BJ (cell line): ENCODE results near the gene LY86. TPM values are rescaled to one million over a fixed set of nuclear protein-coding genes. Genes with fewer than 3 reads are reported as not detected.
"Not testable (repeated sequence)": the region's sequence is repeated elsewhere in the genome, so short reads cannot be mapped to it uniquely, and the experiment has no call there.

Experiments
- CTCF ChIA-PET: fragments of 350-600 bp; formaldehyde crosslinking; extraction: SDS; loops from one replicate; lab custom pipeline; 2021; ENCODE audit warnings: antibody characterized with exemption, inconsistent platforms; lab: Yijun Ruan, JAX
- POLR2A ChIA-PET: fragments of 300-600 bp; sonication (Branson Sonifier 250); formaldehyde crosslinking; extraction: SDS; loops from one replicate; lab custom pipeline; 2021; ENCODE audit warnings: antibody characterized with exemption; lab: Charles Lee
- DNase-seq: peaks from one replicate; pipeline ENCODE4 v3.0.0-alpha.2; 2011; ENCODE audit warnings: low read depth
- H3K27me3 ChIP-seq: 2 replicates; pipeline ENCODE4 v1.6.0; 2011; ENCODE audit warnings: low read length; ENCODE audit not compliant: control insufficient read depth, insufficient read depth
- H3K36me3 ChIP-seq: 2 replicates; pipeline ENCODE4 v1.5.1; 2011; ENCODE audit warnings: low read length; ENCODE audit not compliant: control insufficient read depth, insufficient read depth
- H3K4me3 ChIP-seq: 2 replicates; pipeline ENCODE4 v1.5.1; 2011; ENCODE audit warnings: low read depth, mild to moderate bottlenecking, control low read depth, low read length
- CTCF ChIP-seq: IDR thresholded peaks from 2 replicates; pipeline ENCODE4 v1.5.1; 2011; ENCODE audit warnings: low read depth, mild to moderate bottlenecking, control low read depth, inconsistent platforms, low read length, moderate library complexity; ENCODE audit not compliant: insufficient read depth
- polyA plus RNA-seq: library from polyadenylated mRNA; depleted of rRNA; stranded (reverse); fragments of >200 nt; gene quantifications from 2 replicates; pipeline ENCODE4 v1.2.3, GENCODE V29; 2011

LY86 gene
- polyA plus RNA-seq, 1 experiment = not detected

GRCh38 chr6:6661684-6662083 is 73.2 kb downstream of the LY86 start:
- Histone ChIP-seq H3K36me3 (no peaks in the 10 kb centered on the region), H3K27me3 (no peaks in the 10 kb centered on the region), H3K4me3 (no peak overlapping the region)
- no peak for DNase-seq
- ChIA-PET POLR2A (no interaction called here), CTCF (interaction anchor here (0.7 to 2.1 kb wide), 2 partner anchors 9 to 15 kb away, joined by 3 to 9 read pairs; no protein-coding TSS in a partner anchor)
- TF ChIP-seq CTCF = no peak

GRCh38 chr6:6663421-6664135 is 75.1 kb downstream of the LY86 start:
- ChIA-PET POLR2A (no interaction called here), CTCF (interaction anchor here (1.0 to 1.6 kb wide), 2 partner anchors 13 to 16 kb away, joined by 4 to 5 read pairs; no protein-coding TSS in a partner anchor)
- Histone ChIP-seq H3K27me3 (no peaks in the 10 kb centered on the region; the same call in 1 of the 2 replicates), H3K36me3 (no peaks in the 10 kb centered on the region), H3K4me3 (no peak overlapping the region)
- TF ChIP-seq CTCF = no peak
- no peak for DNase-seq

DNA sequence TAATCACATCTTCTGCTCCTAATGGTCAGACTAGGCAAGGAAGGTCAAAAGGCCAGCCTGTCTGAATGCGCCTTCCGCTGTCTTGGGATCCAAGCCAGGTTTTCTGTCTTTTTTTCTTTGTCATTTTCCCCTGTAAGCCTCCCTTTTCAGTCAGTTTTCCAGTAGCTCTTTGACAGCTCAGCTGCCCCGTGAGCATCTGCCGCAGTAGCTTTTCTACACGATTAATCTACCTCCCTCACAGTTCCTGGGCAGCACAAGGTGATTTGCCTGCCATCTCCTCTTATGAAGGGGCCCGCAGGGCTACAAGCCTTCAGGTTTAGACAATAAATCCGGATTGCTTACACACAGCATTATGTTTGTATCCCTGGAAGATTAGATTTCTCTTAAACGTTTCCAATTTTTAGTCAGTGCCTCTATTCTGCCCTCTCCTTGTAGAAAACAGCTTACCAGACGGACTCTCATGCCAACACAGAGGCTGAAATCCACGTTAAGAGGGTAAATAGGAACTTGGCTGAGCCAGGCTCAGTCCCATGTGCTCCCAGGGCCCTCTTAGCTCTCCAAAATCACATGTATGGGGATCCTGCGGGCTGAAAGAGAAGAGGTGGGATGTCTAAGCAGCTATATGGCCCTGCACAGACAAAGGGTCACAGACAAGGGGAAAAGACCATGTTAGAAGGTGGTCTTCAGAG is 77.2 kb downstream of the LY86 start:
- ChIA-PET POLR2A (no interaction called here), CTCF (interaction anchor here (1.2 to 1.6 kb wide), 2 partner anchors 9 to 11 kb away, joined by 4 to 8 read pairs; no protein-coding TSS in a partner anchor)
- no peak for TF ChIP-seq CTCF
- Histone ChIP-seq H3K4me3 (no peak overlapping the region), H3K36me3 (no peaks in the 10 kb centered on the region), H3K27me3 (no peaks in the 10 kb centered on the region; the same call in 1 of the 2 replicates)
- no peak for DNase-seq

DNA sequence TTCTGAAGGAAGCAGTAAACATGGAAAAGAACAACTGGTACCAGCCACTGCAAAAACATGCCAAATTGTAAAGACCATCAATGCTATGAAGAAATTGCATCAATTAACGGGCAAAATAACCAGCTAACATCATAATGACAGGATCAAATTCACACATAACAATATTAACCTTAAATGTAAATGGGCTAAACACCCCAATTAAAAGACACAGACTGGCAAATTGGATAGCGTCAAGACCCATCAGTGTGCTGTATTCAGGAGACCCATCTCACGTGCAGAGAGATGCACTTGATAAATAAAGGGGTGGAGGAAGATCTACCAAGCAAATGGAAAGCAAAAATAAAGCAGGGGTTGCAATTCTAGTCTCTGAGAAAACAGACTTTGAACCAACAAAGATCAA is 81.6 kb downstream of the LY86 start:
- DNase-seq, H3K36me3 ChIP-seq, POLR2A ChIA-PET, H3K4me3 ChIP-seq, H3K27me3 ChIP-seq, CTCF ChIA-PET: not testable (repeated sequence)

DNA sequence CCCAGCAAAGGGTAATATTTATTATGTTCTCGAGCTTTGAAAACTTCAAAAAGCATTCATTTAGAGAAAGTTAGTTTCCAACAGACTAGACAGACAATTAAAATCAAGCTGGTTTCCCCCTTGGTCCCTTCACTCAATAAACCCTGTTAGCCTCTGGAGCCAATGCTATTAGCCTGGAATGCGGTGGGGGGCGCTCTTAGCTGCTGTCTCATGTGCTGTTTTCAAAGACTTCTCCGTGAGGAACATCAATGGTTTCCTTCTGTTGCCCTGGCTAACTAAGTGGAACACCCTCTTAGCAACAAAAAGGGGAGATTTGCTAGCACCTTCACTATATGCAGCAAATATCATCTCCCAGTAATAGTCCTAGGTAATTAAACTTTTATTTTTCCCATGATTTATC is 86.4 kb downstream of the LY86 start:
- ChIA-PET CTCF (interaction anchor here (0.6 to 1.9 kb wide), 5 partner anchors 9 to 925 kb away, joined by 3 to 8 read pairs (median 4); no protein-coding TSS in a partner anchor), POLR2A (no interaction called here)
- no peak overlapping the region for H3K4me3 ChIP-seq
- DNase-seq = no peak
- no peaks in the 10 kb centered on the region for H3K27me3 ChIP-seq
- H3K36me3 ChIP-seq = no peaks in the 10 kb centered on the region
- peak; percentile 45 for TF ChIP-seq CTCF
